PC-9 (cell line): ENCODE results near the gene GALNT9.

ENCODE experiments used
- EZH2 ChIP-seq: fragments of 200-600 bp; sonication (generic); IDR thresholded peaks from 2 replicates; pipeline ENCODE4 v1.8.0; 2017; ENCODE audit warnings: antibody characterized with exemption, low read depth
- TF ChIP-seq, protein P1 (sequence below): fragments of 200-600 bp; sonication (generic); conservative IDR thresholded peaks from 2 replicates; pipeline ENCODE4 v1.6.1; 2017; ENCODE audit warnings: mixed run types, antibody characterized with exemption, mild to moderate bottlenecking, moderate library complexity

DNA sequence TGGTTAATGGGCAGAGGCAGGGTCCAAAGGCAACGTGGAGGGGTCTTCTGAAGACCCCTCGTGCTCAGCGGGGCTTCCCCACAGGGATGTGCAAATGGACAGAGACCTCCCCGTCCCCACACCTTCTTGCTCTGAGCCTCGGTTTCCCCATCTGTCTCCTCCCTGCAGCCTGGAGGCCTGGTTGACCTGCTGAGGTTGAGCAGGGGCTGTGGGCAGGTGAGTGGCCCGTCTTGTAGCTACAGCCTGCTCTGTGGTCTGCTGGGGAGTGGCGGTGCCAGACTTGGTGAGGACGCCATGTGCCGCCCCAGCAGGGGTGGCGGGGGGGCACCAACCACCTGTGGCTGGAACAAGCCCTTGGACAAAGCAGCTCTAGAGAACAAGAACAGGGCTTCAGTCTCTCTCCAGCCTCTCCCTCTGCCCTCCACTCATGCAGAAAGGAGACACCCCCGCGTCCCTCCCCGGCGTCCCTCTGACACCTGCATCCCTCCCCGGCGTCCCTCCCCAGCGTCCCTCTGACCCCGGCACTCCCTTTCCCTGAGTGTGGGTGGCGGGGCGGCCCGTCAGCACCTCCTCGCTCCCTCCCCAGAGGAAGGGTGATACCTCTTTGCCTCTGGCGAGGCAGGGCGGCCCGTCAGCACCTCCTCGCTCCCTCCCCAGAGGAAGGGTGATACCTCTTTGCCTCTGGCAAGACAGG is 101.5 kb downstream of the GALNT9 start:
- TF ChIP-seq, protein P1, sequence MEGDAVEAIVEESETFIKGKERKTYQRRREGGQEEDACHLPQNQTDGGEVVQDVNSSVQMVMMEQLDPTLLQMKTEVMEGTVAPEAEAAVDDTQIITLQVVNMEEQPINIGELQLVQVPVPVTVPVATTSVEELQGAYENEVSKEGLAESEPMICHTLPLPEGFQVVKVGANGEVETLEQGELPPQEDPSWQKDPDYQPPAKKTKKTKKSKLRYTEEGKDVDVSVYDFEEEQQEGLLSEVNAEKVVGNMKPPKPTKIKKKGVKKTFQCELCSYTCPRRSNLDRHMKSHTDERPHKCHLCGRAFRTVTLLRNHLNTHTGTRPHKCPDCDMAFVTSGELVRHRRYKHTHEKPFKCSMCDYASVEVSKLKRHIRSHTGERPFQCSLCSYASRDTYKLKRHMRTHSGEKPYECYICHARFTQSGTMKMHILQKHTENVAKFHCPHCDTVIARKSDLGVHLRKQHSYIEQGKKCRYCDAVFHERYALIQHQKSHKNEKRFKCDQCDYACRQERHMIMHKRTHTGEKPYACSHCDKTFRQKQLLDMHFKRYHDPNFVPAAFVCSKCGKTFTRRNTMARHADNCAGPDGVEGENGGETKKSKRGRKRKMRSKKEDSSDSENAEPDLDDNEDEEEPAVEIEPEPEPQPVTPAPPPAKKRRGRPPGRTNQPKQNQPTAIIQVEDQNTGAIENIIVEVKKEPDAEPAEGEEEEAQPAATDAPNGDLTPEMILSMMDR = no peak
- TF ChIP-seq EZH2 = no peak
